Measurements from ENCODE around the gene NEK3.

NEK3 gene

DNA sequence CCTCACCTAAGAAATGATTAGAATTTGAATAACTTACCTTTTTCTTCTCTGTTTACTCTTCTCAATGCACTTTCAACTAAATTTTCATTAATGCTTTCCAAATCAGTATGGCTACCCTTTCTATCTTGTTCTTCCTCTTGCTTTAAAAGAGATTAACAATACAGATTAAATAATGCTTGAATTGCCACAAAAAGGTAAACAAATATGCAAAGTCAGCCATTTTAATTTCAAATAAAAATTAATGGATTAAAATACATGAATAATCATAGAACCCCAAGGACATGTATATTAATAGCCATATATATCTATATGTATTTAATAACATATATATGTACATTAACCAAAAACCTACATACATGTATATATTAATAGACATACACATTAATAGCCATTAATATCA lies 22.6 kb downstream of the NEK3 start:
- H3K36me3 ChIP-seq (ENCODE audit: control insufficient read depth, insufficient read depth, low read length) = no peaks in the 10 kb centered on the region; the same call in 1 of the 2 replicates
- no peak for DNase-seq (ENCODE audit: extremely low read depth, insufficient read length)
- no peak overlapping the region for H3K4me3 ChIP-seq (replicated peaks; ENCODE audit: low read depth, low read length)

DNA sequence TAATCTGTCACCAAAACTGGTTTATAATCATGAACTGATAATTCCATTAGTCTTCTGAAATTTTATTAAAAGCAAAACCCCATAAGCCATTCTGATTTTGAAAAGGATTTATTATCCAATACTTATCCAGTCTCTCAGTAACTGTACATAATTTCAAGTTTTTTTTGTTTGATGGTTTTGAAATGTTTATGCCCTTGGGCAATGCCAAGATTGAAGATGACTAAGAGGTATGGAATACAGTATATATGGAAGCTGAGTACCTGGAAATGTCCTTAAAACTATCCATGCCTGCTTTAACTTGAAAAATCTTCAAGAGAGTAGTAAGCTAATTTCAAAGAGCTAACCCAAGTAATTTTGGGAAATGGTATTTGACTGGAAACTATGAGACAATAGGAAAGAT lies 28.8 kb downstream of the NEK3 start:
- Histone ChIP-seq H3K27me3 (replicated peaks; ENCODE audit: control insufficient read depth, insufficient read depth, low read length) (no peaks in the 10 kb centered on the region), H3K36me3 (ENCODE audit: control insufficient read depth, insufficient read depth, low read length) (no peaks in the 10 kb centered on the region; the same call in 1 of the 2 replicates), H3K4me3 (replicated peaks; ENCODE audit: low read depth, low read length) (no peak overlapping the region)
- TF ChIP-seq, protein P1, sequence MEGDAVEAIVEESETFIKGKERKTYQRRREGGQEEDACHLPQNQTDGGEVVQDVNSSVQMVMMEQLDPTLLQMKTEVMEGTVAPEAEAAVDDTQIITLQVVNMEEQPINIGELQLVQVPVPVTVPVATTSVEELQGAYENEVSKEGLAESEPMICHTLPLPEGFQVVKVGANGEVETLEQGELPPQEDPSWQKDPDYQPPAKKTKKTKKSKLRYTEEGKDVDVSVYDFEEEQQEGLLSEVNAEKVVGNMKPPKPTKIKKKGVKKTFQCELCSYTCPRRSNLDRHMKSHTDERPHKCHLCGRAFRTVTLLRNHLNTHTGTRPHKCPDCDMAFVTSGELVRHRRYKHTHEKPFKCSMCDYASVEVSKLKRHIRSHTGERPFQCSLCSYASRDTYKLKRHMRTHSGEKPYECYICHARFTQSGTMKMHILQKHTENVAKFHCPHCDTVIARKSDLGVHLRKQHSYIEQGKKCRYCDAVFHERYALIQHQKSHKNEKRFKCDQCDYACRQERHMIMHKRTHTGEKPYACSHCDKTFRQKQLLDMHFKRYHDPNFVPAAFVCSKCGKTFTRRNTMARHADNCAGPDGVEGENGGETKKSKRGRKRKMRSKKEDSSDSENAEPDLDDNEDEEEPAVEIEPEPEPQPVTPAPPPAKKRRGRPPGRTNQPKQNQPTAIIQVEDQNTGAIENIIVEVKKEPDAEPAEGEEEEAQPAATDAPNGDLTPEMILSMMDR (IDR thresholded peaks at IDR 0.05; ENCODE audit: insufficient read depth, low read length, poor library complexity, severe bottlenecking) = no peak
- no peak for DNase-seq (ENCODE audit: extremely low read depth, insufficient read length)

More for the DNA sequence above, 22.6 kb downstream of the NEK3 start:
- TF ChIP-seq, protein P1 (IDR thresholded peaks at IDR 0.05; ENCODE audit: insufficient read depth, low read length, poor library complexity, severe bottlenecking) = no peak
- no peaks in the 10 kb centered on the region for H3K27me3 ChIP-seq (replicated peaks; ENCODE audit: control insufficient read depth, insufficient read depth, low read length)

DNA sequence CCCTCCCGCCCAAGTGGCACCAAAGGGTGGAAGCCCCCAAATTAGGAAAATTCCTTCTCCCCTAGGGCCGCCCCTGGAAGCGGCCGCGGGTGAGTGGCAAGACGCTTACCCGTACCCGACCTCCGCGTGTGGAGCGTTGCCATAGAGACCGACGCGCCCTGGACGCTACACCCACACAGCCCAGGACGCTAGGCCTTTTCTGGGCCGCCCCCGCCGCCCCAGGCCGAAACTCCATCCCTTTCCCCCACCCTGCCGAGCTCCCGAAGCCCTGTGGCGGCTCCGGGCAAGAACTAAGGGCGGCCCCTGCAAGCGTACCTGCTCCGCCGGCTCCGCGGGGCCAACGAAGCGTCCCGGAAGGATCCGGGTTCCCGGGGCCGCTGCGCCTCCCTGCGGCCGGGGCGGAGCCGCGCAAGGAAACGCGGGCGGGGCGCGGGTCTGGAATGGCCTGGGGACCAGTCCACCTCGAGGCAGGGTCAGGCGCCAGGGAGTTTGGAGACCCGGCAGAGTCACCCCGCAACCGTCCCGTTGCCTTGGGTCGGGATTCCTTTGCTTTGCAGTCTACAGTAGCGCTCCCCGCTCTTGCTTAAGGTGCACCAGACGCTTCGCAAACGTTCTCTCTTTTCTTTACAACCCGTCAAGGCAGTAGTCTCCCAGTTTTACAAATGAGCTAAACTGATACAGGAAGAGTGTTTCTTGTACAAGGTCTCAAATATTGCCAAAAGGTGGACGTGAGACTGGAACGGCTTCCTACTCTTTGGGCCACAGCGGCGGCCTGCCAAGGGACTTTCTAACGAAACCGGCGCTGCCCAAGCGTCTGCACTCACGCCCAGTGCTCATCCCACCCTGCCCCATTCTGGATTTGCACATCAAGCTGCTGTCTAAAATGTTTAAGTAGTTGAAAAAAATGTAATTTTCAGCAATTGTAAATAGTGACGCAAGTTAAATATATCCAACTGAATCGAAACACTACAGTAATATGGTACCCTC lies 30.4 kb downstream of the NEK3 start, which contains the start of gene NEK5:
Gene NEK5, minus strand, starts transcription at position 360 of the 987 bp plus-strand sequence. CDS start 1,591 bp downstream, outside the sequence.
- H3K27me3 ChIP-seq (replicated peaks; ENCODE audit: control insufficient read depth, insufficient read depth, low read length) = no peaks in the 10 kb centered on the region
- TF ChIP-seq, protein P1 (IDR thresholded peaks at IDR 0.05; ENCODE audit: insufficient read depth, low read length, poor library complexity, severe bottlenecking) = peak; percentile 51
- H3K4me3 ChIP-seq (replicated peaks; ENCODE audit: low read depth, low read length) = peak within 1 kb of the TSS; percentile 59
- peak; percentile 61 for DNase-seq (ENCODE audit: extremely low read depth, insufficient read length)
- no peaks in the 10 kb centered on the region; the same call in 1 of the 2 replicates for H3K36me3 ChIP-seq (ENCODE audit: control insufficient read depth, insufficient read depth, low read length)

DNA sequence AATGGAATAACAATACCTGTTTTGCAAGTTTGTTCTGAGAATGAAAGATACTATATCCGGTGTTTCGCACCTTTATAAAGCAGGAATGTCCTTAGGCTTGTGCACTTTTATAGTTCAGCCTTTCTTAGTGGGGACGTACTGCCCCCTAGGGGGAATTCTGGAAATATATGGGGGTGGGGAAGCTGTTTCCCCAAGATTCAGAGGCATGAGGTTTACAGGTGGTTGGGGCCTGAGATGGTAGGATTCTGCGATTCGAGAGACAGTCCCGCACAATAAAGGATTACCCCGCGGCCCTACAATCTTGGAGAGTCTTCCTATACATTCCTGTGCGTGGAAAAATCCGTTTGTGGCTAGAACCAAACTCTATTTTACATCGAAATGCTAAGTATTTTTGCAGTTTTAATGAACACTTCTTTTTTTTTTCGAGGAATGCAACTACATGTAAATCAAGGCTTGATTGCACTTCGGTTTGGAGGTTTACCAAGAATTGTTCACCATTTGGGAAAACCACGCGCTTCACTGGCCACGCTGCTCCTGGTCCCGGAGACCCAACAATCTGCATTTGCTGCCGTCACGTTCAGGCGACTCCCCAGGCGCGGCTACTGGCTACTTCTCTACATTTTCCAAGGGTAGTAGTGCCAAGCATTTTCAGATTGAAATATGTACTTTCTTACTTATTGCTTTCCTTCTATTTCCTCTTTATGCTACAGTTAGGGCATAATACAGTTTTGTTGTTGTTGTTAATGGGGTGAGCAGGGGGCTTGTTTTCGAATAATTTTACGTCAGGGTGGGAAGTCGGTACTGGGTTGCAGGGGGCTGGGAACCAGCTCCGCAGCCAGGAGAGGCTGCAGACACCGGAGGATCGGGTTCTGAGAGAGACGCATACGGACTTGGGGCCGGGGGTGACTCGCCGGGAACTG lies 31.4 kb downstream of the NEK3 start:
- H3K4me3 ChIP-seq (replicated peaks; ENCODE audit: low read depth, low read length) = peak overlapping the region; percentile 59
- peak; percentile 5 for DNase-seq (ENCODE audit: extremely low read depth, insufficient read length)
- H3K27me3 ChIP-seq (replicated peaks; ENCODE audit: control insufficient read depth, insufficient read depth, low read length) = no peaks in the 10 kb centered on the region
- TF ChIP-seq, protein P1 (IDR thresholded peaks at IDR 0.05; ENCODE audit: insufficient read depth, low read length, poor library complexity, severe bottlenecking) = peak; percentile 81
- H3K36me3 ChIP-seq (ENCODE audit: control insufficient read depth, insufficient read depth, low read length) = no peaks in the 10 kb centered on the region; the same call in 1 of the 2 replicates

DNA sequence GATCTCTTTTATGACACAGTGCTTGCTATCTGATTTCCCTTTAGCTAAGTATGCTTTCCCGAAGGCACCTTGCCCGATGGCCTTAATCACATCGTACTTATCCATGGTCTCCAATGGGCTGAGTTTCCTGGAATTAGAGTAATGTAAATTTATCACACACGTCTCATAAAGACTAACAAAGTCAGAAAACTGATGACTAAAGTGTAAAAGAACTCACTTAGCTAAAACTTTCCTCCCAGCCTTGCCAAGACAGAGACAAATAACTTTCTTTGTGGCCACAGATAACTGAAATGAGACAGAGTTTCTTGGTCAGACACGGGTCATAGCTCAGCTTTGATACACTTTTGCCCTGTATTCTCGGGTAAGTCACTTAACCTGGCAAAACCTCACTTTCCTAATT lies 32.0 kb downstream of the NEK3 start:
- Histone ChIP-seq H3K36me3 (ENCODE audit: control insufficient read depth, insufficient read depth, low read length) (no peaks in the 10 kb centered on the region; the same call in 1 of the 2 replicates), H3K4me3 (replicated peaks; ENCODE audit: low read depth, low read length) (no peak overlapping the region), H3K27me3 (replicated peaks; ENCODE audit: control insufficient read depth, insufficient read depth, low read length) (no peaks in the 10 kb centered on the region)
- no peak for DNase-seq (ENCODE audit: extremely low read depth, insufficient read length)
- TF ChIP-seq, protein P1 (IDR thresholded peaks at IDR 0.05; ENCODE audit: insufficient read depth, low read length, poor library complexity, severe bottlenecking) = no peak

All from GM06990 (cell line).